ENCODE results near the gene FIGNL2. TPM values are rescaled to one million over a fixed set of nuclear protein-coding genes. Genes with fewer than 3 reads are reported as not detected.

The FIGNL2 gene
- total RNA-seq, 1 experiment from 2014 or later, result not detected

- ChIA-PET POLR2A (ENCODE audit: unreplicated experiment) (no interaction called here), CTCF (no interaction called here)
- ATAC-seq, result no peak
- no peaks in the 10 kb centered on the region for H3K27me3 ChIP-seq (ENCODE audit: low read length)
- H3K4me2 ChIP-seq (ENCODE audit: low read length), result no peak overlapping the region
- H3K79me2 ChIP-seq (ENCODE audit: low read length), result no peaks in the 10 kb centered on the region
- H4K20me1 ChIP-seq (ENCODE audit: low read length), result no peaks in the 10 kb centered on the region
- intact Hi-C loops (cut with micrococcal nuclease), result no loop called here
- no peak overlapping the region for H3K4me3 ChIP-seq (ENCODE audit: low read length)
- H3K9me2 ChIP-seq (replicated peaks; ENCODE audit: low read length), result no peaks in the 10 kb centered on the region
- no peak overlapping the region for H3K27ac ChIP-seq (ENCODE audit: low read length)
- H2AFZ ChIP-seq (ENCODE audit: low read length), result no peak overlapping the region
- no TSS peak for BruUV-seq (replicated peaks)
- H3K36me3 ChIP-seq (ENCODE audit: low read depth, low read length), result no peaks in the 10 kb centered on the region
- TF ChIP-seq EZH2phosphoT487 (IDR thresholded peaks at IDR 0.05; ENCODE audit: borderline replicate concordance, low read length) (no peak), CTCF (conservative IDR thresholded peaks at IDR 0.05; ENCODE audit: low read depth, low read length) (no peak), EZH2 (IDR thresholded peaks at IDR 0.05; ENCODE audit: low read length, unreplicated experiment) (no peak)
- no peaks in the 10 kb centered on the region for H3K4me1 ChIP-seq (ENCODE audit: insufficient read depth, low read length)
- H3F3A ChIP-seq (ENCODE audit: low read length, unreplicated experiment), result no peaks in the 10 kb centered on the region
- DNase-seq, result no peak
- no peaks in the 10 kb centered on the region for H3K9me3 ChIP-seq (ENCODE audit: low read length)
- H3K9ac ChIP-seq (ENCODE audit: low read length), result no peak overlapping the region
Observed at GRCh38 chr12:51865757-51866270, 17.3 kb upstream of the FIGNL2 start.

GRCh38 chr12:51864833-51865670 lies 16.5 kb upstream of the FIGNL2 start:
- no peak overlapping the region for H3K27ac ChIP-seq (ENCODE audit: low read length)
- no peak for DNase-seq
- ChIA-PET CTCF (no interaction called here), POLR2A (ENCODE audit: unreplicated experiment) (interaction anchor here (0.7 kb wide), 1 partner anchor 87 kb away, joined by 3 read pairs; no protein-coding TSS in a partner anchor)
- no peak overlapping the region for H3K4me2 ChIP-seq (ENCODE audit: low read length)
- no peak for TF ChIP-seq CTCF (conservative IDR thresholded peaks at IDR 0.05; ENCODE audit: low read depth, low read length)
- H3K4me3 ChIP-seq (ENCODE audit: low read length), result no peak overlapping the region
- no peaks in the 10 kb centered on the region for H3K4me1 ChIP-seq (ENCODE audit: insufficient read depth, low read length)
- ATAC-seq, result no peak
- H4K20me1 ChIP-seq (ENCODE audit: low read length), result no peaks in the 10 kb centered on the region
- H2AFZ ChIP-seq (ENCODE audit: low read length), result no peak overlapping the region
- H3K79me2 ChIP-seq (ENCODE audit: low read length), result no peaks in the 10 kb centered on the region
- H3K36me3 ChIP-seq (ENCODE audit: low read depth, low read length), result no peaks in the 10 kb centered on the region
- intact Hi-C loops (cut with micrococcal nuclease), result no loop called here
- H3K9me2 ChIP-seq (replicated peaks; ENCODE audit: low read length), result no peaks in the 10 kb centered on the region
- BruUV-seq (replicated peaks), result no TSS peak
- H3K9ac ChIP-seq (ENCODE audit: low read length), result no peak overlapping the region
- H3F3A ChIP-seq (ENCODE audit: low read length, unreplicated experiment), result no peaks in the 10 kb centered on the region
- no peaks in the 10 kb centered on the region for H3K27me3 ChIP-seq (ENCODE audit: low read length)
- no peaks in the 10 kb centered on the region for H3K9me3 ChIP-seq (ENCODE audit: low read length)

Data from PC-3 (cell line).